WI38 (cell line): ENCODE data around the gene TEKT5.

Source experiments
- H3K4me3 ChIP-seq: 2 replicates; pipeline ENCODE4 v1.5.1; 2011; ENCODE audit warnings: low read depth, mild to moderate bottlenecking, control low read depth, low read length
- CTCF ChIP-seq: IDR thresholded peaks from 2 replicates; pipeline ENCODE4 v1.5.1; 2012; ENCODE audit warnings: low read depth, mild to moderate bottlenecking, control low read depth, low read length

TEKT5 gene

GRCh38 chr16:10606607-10607006 lies 88.1 kb downstream of the TEKT5 start:
- no peak for TF ChIP-seq CTCF
- no peak overlapping the region for H3K4me3 ChIP-seq

GRCh38 chr16:10605636-10606035 lies 89.1 kb downstream of the TEKT5 start:
- H3K4me3 ChIP-seq, result no peak overlapping the region

GRCh38 chr16:10601444-10602408 lies 93.0 kb downstream of the TEKT5 start:
- TF ChIP-seq CTCF, result no peak
- no peak overlapping the region for H3K4me3 ChIP-seq

More at GRCh38 chr16:10605636-10606035, 89.1 kb downstream of the TEKT5 start:
- no peak for TF ChIP-seq CTCF

GRCh38 chr16:10600782-10601443 lies 93.8 kb downstream of the TEKT5 start:
- no peak for TF ChIP-seq CTCF
- H3K4me3 ChIP-seq, result no peak overlapping the region

GRCh38 chr16:10599626-10600025 lies 95.1 kb downstream of the TEKT5 start:
- no peak for TF ChIP-seq CTCF
- no peak overlapping the region for H3K4me3 ChIP-seq

- H3K4me3 ChIP-seq, result no peak overlapping the region
- TF ChIP-seq CTCF, result no peak
These were observed 96.6 kb downstream of the TEKT5 start for GRCh38 chr16:10598157-10598556.

- TF ChIP-seq CTCF, result no peak
These were observed 97.5 kb downstream of the TEKT5 start for GRCh38 chr16:10597187-10597601.

More at GRCh38 chr16:10597187-10597601, 97.5 kb downstream of the TEKT5 start:
- H3K4me3 ChIP-seq, result no peak overlapping the region
